GM12878 (cell line): Measurements from ENCODE around the gene TMEM244. TPM values are rescaled to one million over a fixed set of nuclear protein-coding genes. Genes with fewer than 3 reads are reported as not detected.

ENCODE experiments used
- ATF7 ChIP-seq: fragments of 450-650 bp; IDR thresholded peaks from 2 replicates; pipeline ENCODE4 v1.6.1; 2016; ENCODE audit warnings: low read depth, mild to moderate bottlenecking
- BCL11A ChIP-seq: IDR thresholded peaks from 2 replicates; pipeline ENCODE4 v1.6.1; 2011; ENCODE audit warnings: low read depth, low read length
- BMI1 ChIP-seq: fragments of 450-650 bp; IDR thresholded peaks from 2 replicates; pipeline ENCODE4 v1.6.1; 2016; ENCODE audit warnings: mild to moderate bottlenecking, moderate library complexity, borderline replicate concordance
- CBX5 ChIP-seq: sonication (generic); IDR thresholded peaks from 2 replicates; pipeline ENCODE4 v1.6.1; 2016; ENCODE audit warnings: low read depth, moderate library complexity, mild to moderate bottlenecking, inconsistent platforms
- CHD1 ChIP-seq: IDR thresholded peaks from 2 replicates; pipeline ENCODE4 v1.6.1; 2012; ENCODE audit warnings: low read depth, low read length, improper control_type of control experiment
- CREB1 ChIP-seq: IDR thresholded peaks from 2 replicates; pipeline ENCODE4 v1.6.1; 2012; ENCODE audit warnings: low read depth, mild to moderate bottlenecking, inconsistent platforms
- DPF2 ChIP-seq: fragments of 450-650 bp; IDR thresholded peaks from 2 replicates; pipeline ENCODE4 v1.6.1; 2017; ENCODE audit warnings: mild to moderate bottlenecking
- ETV6 ChIP-seq, 2 experiments: fragments of 450-650 bp in 1 of 2; IDR thresholded peaks in 1 of 2; conservative IDR thresholded peaks in 1 of 2; 2 replicates each; pipeline ENCODE4 v1.6.1; 2014; ENCODE audit warnings: antibody characterized with exemption in 1 of 2, borderline replicate concordance in 1 of 2, low read depth in 1 of 2, mild to moderate bottlenecking in 1 of 2, moderate library complexity in 1 of 2
- HDAC6 ChIP-seq: fragments of 200-600 bp; sonication (generic); IDR thresholded peaks from one replicate; pipeline ENCODE4 v1.8.0; 2017; ENCODE audit warnings: antibody characterized with exemption; ENCODE audit not compliant: unreplicated experiment
- HDGF ChIP-seq: fragments of 450-650 bp; IDR thresholded peaks from 2 replicates; pipeline ENCODE4 v1.6.1; 2016; ENCODE audit warnings: antibody characterized with exemption
- IKZF1 ChIP-seq: fragments of 450-650 bp; conservative IDR thresholded peaks from 2 replicates; pipeline ENCODE4 v1.6.1; 2017; ENCODE audit warnings: antibody characterized with exemption, mild to moderate bottlenecking
- IRF4 ChIP-seq: IDR thresholded peaks from 2 replicates; pipeline ENCODE4 v1.6.1; 2011; ENCODE audit warnings: low read depth, low read length
- IRF5 ChIP-seq: fragments of 450-650 bp; IDR thresholded peaks from 2 replicates; pipeline ENCODE4 v1.6.1; 2017; ENCODE audit warnings: borderline replicate concordance
- KLF5 ChIP-seq: fragments of 450-650 bp; IDR thresholded peaks from 2 replicates; pipeline ENCODE4 v1.6.1; 2014; ENCODE audit warnings: mild to moderate bottlenecking; ENCODE audit not compliant: partially characterized antibody
- NR2F1 ChIP-seq: fragments of 450-650 bp; conservative IDR thresholded peaks from 2 replicates; pipeline ENCODE4 v1.6.1; 2017; ENCODE audit warnings: mild to moderate bottlenecking
- RAD21 ChIP-seq: IDR thresholded peaks from 2 replicates; pipeline ENCODE4 v1.6.1; 2011; ENCODE audit warnings: mild to moderate bottlenecking, low read depth, low read length, moderate library complexity; ENCODE audit not compliant: insufficient read depth
- RELA ChIP-seq: fragments of 450-650 bp; IDR thresholded peaks from 2 replicates; pipeline ENCODE4 v1.8.0; 2014; ENCODE audit warnings: borderline replicate concordance; ENCODE audit not compliant: partially characterized antibody
- RELB ChIP-seq: fragments of 450-650 bp; IDR thresholded peaks from 2 replicates; pipeline ENCODE4 v1.6.1; 2017; ENCODE audit warnings: low read depth, mild to moderate bottlenecking, moderate library complexity
- SIN3A ChIP-seq: IDR thresholded peaks from 2 replicates; pipeline ENCODE4 v1.6.1; 2012; ENCODE audit warnings: low read depth, low read length, improper control_type of control experiment
- SIX5 ChIP-seq: IDR thresholded peaks from 2 replicates; pipeline ENCODE4 v1.6.1; 2011; ENCODE audit warnings: mild to moderate bottlenecking, low read depth, low read length, moderate library complexity; ENCODE audit not compliant: severe bottlenecking
- SMARCA5 ChIP-seq: fragments of 450-650 bp; IDR thresholded peaks from 2 replicates; pipeline ENCODE4 v1.6.1; 2017; ENCODE audit warnings: mild to moderate bottlenecking
- STAT1 ChIP-seq: fragments of 450-650 bp; conservative IDR thresholded peaks from 2 replicates; pipeline ENCODE4 v1.6.1; 2014; ENCODE audit warnings: antibody characterized with exemption, mild to moderate bottlenecking
- TBL1XR1 ChIP-seq: IDR thresholded peaks from 2 replicates; pipeline ENCODE4 v1.6.1; 2012; ENCODE audit warnings: low read depth, low read length, improper control_type of control experiment
- TCF12 ChIP-seq: IDR thresholded peaks from 2 replicates; pipeline ENCODE4 v1.6.1; 2011; ENCODE audit warnings: low read depth, mild to moderate bottlenecking, low read length
- TCF7 ChIP-seq: IDR thresholded peaks from 2 replicates; pipeline ENCODE4 v1.6.1; 2014; ENCODE audit warnings: antibody characterized with exemption, borderline replicate concordance
- USF2 ChIP-seq: IDR thresholded peaks from 2 replicates; pipeline ENCODE4 v1.6.1; 2011; ENCODE audit warnings: low read depth, low read length, improper control_type of control experiment, borderline replicate concordance
- YY1 ChIP-seq: IDR thresholded peaks from 2 replicates; pipeline ENCODE4 v1.6.1; 2011; ENCODE audit warnings: low read depth, mild to moderate bottlenecking, low read length
- ZBED1 ChIP-seq: IDR thresholded peaks from 2 replicates; pipeline ENCODE4 v1.6.1; 2016; ENCODE audit warnings: borderline replicate concordance
- ZNF24 ChIP-seq: fragments of 450-650 bp; IDR thresholded peaks from 2 replicates; pipeline ENCODE4 v1.6.1; 2017; ENCODE audit warnings: antibody characterized with exemption, mild to moderate bottlenecking
- polyA plus RNA-seq, 11 experiments: library from polyadenylated mRNA; depleted of rRNA in 4 of 11; unstranded in 6 of 11; stranded (reverse) in 5 of 11; fragments of >200 nt; fragmentation: Nextera tagmentation in 4 of 11; fragmentation: Illumina TruSeq in 1 of 11; extraction: Ambion mirVana in 4 of 11; extraction: Trizol in 1 of 11; gene quantifications; 1 replicate in 1 of 11; 2 replicates in 10 of 11; pipeline versions ENCODE4 v1.2.1 to v1.2.3, GENCODE V29; 2011 to 2016; ENCODE audit warnings: inconsistent platforms in 2 of 11, missing spikeins in 2 of 11, low read depth in 1 of 11
- total RNA-seq, 4 experiments: library from RNA; depleted of rRNA in 3 of 4; stranded (reverse); fragments of >200 nt in 3 of 4; fragmentation: Illumina TruSeq in 1 of 4; extraction: Trizol in 1 of 4; gene quantifications; 2 replicates each; pipeline versions ENCODE4 v1.2.1 to v1.2.3, GENCODE V29; 2013 to 2021

Gene TMEM244
- total and polyA plus RNA-seq, 10 of the 15 experiments (the other 5 are each of a cell fraction or from before 2014, with no cell fraction given): 0.14 TPM; not detected in 9

- TF ChIP-seq HDGF (no peak), RELB (peak; percentile 60; the same call in 1 of the 2 replicates), CHD1 (no peak), KLF5 (no peak), SIN3A (no peak), ETV6 (conservative IDR thresholded peaks at IDR 0.05 in 1 of 2, IDR thresholded peaks at IDR 0.05 in 1 of 2; ENCODE audit: borderline replicate concordance in 1 of 2, low read depth in 1 of 2) (peak in 1 of 2 experiments; percentile 26; a peak in 1 of 4 replicates), RAD21 (no peak), IRF5 (no peak), NR2F1 (no peak), BCL11A (peak; percentile 59; the same call in 1 of the 2 replicates), USF2 (no peak), TCF12 (no peak), CREB1 (0 out of 2 replicates have a peak, but pooled peaks have one; percentile 32), IRF4 (0 out of 2 replicates have a peak, but pooled peaks have one; percentile 74), ATF7 (peak; percentile 56; the same call in 1 of the 2 replicates), YY1 (no peak), IKZF1 (0 out of 2 replicates have a peak, but pooled peaks have one; percentile 20), SMARCA5 (0 out of 2 replicates have a peak, but pooled peaks have one; percentile 33), RELA (no peak), STAT1 (no peak), CBX5 (0 out of 2 replicates have a peak, but pooled peaks have one; percentile 39), TBL1XR1 (no peak), HDAC6 (no peak), SIX5 (no peak), TCF7 (no peak), ZNF24 (peak; percentile 74; the same call in 1 of the 2 replicates), ZBED1 (no peak), DPF2 (peak; percentile 86), BMI1 (peak; percentile 27; the same call in 1 of the 2 replicates)
These were observed 14.8 kb upstream of the TMEM244 start (continued) for GRCh38 chr6:129875610-129876520.
